ENCODE results near the gene FAU.

Gene FAU

DNA sequence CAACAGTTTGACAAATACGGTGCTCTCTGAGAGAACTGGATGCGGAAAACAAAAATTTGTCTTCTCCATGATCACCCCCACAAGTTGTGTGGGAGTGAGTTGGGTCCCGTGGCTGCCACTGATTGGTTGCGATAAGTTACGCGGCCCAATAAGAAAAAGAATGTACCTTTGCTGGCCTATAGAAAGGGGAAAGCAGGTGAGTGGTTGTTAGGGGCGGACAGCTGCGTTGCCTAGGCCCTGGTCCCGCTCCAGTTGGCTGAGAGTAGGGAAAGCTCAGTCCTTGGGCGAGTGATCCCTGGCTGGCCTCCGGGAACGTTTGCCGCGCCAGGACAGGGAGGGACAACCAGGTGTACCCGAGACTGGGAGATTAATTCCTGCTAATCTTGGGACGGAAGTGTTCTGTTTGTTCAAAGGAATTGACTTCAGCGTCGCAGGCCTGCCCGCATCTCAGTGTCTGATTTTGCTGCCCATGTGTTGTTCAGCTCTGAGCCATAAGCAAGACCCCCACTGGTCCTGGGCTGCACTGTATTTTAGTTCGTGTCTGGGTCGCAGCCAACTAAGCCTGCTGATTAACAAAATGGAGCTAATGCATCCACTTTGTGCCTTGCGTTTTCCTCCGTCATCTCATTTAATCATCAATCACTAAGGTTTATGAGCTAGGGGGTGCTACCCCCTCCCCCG lies 13.2 kb upstream of the FAU start:
- peak; percentile 95 for DNase-seq

DNA sequence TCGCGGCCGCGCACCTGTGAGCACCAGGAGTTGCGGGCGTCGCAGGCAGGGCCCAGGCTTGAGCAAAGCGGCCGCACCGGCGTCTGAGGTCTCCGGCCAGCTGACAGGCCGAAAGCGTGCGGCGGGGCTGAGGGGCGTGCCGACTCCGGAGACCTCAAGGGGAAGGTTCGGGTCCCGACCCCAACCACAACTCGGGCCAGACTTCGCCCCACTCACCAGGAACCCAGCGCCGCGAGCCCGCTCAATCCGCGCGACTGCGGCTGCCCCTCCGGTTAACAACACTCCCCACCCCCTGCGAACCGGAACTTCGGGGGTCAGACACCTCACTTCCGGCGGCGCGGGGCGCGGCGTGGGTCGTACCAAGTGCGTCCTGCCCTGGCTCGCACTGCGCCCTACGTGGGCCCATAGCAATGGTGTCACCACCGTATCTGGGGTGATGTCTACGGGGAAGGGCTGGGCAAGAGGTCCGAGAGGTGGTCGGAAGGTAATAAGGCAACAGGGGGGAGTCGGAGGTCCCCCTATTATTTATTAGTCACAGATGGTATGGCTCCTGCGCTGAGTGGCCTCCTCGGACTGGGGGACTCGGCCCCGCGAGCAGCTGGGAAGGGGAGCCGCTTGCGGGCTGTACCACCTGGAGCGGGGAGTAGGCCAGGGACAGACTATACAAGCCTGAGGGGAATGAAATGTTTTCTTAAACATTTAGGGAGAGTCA lies 12.5 kb upstream of the FAU start, which contains the start of gene SYVN1:
Gene SYVN1 (minus strand): TSS at position 280 of the 712 bp plus-strand sequence. CDS start 918 bp downstream, outside the sequence.
- DNase-seq: peak; percentile 70

DNA sequence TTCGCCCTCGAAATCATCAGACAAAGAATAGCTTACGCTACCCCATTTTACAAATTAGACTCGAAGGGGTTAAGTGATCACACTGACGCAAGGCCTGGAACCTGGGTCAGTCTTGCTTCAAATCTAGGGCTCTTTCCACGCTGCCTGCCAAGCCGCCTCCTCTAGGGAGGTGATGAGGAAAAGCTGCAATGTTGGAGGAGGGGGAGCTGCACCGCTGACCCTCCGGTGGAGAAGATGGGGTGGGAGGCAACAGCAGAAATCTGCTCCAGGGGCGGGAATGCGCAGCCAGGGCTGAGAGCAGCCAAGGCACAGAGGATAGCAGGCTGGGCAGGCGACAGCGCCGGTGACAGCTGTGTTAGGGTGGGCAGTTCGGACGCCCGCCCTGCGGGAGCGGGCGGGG lies 11.8 kb upstream of the FAU start:
- no peak for DNase-seq

DNA sequence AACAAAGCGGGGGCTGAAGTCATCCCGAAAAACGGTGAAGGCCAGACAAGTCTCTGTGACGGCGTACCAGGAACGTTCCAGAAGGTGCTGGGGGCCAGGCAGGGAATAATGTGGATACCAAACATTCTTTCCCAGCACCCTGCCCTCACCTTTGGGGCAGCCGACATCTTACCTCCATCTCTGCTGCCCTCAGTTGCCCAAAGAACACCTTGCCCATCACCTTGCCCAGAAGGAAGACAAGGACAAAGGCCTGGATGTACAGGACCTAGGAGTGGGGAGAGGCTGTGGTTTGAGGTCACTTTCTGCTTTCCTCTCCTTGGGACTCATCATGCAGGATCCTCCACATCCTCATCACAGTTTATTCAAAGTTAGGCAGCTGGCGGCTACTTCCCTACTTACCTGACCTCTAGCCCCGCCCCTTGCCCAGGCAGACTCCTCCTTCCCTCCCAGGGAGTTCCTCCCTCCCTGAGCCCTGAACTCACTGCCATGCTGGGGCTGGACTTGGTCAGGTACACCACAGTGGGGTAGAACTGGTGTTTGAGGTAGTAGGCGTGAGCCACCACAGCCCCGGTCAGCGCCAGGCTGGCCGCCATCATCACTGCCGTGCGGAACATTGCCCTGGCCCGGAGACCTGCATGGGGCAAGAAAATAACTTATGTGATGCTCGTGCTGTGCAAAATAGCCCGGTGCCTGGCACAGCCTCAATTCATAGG lies 11.2 kb upstream of the FAU start:
- no peak for DNase-seq

DNA sequence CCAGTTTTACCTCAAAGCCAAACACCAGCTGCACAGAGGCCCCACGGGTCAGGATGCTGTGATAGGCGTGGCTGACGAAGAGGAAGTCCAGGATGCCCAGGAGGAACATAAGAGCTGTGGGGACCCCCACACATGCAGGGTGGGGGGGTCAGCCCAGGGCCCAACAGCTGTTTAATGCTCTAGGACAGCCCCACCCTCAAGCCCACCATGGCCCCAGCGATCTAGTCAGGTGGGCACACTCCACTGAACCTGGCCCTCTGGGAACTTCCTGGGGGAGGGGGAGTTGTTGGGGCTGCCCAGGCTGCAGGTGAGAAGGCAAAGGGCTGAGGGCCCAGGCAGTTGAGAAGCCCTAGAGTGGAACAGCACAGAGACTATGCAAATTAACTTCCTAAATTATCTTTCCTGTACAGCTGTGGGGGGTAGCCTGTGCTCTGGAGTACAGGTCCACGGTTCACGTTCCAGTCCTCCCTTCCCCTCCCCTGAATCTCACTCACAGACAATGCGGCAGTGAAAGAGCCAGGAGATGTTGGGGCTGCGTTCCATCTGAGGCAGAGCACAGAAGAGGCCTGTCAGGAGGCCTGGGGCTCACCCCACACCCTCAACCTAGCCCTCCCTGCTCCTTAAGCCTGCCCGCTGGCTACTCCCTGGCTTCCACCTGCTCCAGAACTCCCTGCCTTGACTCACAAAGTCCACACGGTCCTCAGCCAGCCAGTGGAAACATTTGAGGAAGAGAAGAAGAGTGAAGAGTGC lies 10.5 kb upstream of the FAU start:
- no peak for DNase-seq

DNA sequence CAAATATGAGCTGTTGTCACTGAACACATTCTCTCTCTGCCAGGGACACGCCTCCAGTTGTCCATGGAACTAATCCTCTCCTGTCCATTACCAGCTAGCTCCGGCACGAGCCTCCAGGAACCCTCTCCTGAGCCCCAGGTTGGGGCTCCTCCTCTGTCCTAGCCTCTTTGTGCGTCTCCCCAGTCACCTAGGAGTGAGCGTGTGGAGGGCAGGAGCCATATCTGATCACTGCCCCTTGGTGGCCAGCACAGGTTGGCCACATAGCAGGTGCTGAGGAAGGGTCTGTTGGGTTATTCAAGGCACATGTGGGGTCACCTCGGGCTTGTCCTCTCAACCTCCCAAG lies 9.9 kb upstream of the FAU start:
- no peak for DNase-seq

DNA sequence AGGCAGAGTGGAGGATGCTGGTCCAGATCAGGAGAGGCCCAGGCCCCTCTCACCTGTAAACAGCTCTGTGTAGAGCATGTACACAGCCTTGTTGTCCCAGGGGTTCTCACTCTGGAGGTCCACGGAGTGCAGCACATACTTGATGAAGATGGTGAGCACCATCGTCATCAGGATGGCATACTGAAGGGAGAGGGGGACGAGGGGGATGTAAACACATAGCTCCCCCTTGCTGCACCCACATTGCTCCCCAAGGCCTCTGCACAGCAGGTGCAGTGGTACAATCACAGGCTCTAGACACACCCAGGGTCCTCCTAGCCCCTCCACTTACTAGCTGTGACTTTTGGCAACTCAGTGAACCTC lies 9.5 kb upstream of the FAU start:
- DNase-seq: no peak

DNA sequence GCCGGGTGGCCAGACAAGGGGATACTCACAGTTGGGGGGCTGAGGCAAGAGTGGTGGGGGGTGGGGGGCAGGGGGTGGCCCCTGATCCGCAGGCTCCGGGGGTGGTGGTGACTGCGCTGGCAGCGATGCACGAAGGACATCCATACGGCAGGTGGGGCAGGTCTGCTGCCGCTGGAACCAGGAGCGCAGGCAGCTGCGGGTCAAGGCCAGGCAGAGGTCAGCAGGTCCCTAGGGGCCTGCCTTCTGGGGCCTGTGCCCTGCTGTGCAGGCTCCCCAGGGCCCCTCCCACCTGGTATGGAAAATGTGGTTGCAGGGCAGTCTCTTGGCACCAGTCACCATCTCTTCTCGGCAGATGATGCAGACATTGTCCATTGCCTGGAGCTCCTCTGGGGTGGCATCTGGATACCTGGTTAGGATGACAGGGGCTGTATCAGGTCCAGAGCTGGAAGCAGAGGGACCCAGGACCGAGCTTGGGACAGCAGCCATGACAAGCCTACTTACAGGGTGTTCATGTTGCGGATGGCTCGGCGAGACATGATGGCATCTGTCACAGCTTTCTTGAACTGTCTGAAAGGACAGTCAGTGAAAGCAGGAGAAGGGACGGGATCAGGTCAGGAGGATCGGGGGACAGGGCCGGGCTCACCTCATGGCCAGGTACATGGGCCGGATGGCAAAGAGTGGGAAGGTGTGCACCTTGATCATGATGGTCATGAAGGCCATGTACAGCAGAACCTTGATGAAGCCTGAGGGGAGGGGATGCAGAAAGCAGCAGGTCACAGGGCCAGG lies 8.9 kb upstream of the FAU start:
- no peak for DNase-seq

DNA sequence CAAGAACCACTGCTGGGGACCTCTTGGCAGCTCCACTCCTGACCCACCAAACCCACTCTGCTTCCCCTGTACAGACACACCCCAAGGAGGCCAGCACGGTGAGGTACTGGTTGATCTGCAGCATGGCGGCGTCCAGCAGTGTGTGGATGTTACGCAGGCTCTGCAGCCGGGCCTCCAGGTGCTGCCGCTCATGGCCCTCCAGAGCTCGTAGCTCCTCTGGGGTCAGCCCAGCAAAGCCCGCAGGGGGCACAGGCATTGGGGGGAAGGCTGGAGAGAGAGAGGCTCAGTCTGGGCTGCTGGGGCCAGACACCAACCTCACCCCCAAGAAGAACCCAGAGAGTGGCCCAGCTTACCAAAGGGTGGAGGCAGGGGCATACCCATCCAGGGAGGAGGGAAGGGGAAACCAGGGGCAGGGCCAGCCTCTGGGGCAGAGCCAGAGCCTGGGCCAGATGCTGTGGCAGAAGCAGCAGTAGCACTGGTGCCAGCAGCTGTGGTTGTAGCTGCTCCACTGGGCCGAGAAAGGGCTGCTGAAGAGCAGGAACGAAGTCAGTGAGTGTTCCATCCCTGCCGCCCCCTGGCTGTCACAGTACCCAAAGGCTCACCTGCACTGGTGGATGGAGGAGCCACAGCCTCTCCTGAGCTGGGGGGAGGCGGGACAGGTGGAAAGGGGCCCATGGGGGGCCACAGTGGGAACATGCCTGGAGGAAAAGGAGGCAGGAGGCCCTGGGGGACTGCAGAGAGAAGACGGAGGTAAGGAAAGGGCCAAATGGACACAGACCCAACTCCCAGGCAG lies 7.9 kb upstream of the FAU start:
- DNase-seq: no peak

DNA sequence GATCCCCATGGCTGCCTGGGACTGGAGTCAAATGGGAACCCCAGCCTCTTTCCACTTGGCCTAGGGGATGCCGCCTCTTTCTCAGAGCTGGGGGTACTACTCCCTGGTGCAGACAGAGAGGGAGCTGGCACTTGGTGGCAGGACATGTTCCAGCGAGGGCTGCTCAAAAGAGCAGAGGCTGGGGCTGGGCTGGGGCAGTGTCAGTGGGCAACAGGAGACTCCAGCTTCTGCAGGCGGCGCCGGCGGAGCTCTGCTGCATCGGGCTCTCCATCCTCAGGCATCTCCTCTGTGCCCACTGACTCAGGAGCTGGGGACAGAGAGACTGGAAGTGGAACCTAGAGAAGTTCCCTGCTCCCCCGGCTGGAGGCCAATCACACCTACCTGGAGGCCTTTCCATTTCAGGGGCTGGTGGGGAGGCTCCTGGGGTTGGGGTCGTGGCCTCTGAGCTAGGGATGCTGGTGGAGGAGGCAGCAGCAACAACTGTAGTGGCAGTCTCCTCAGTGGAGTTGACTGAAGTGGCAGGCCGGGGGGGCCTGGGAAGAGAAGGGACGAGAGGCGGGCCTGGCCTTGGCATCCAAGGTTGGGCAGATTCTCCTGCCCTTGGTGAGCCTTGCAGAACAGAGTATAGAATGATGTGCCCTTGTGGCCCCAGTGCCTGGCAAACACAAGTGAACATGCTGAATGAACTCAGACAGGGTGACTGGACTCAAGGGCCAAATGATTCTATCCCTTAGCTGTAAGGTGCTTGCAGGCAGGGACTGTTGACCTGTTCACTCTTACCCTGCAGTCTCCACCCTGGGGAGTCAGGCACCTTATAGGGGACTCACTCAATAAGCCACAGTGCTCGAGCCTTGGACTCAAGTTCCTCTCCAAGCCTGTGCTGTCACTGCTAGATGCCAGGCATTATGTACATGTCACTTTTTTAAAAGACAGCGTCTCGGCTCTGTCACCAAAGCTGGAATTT lies 6.5 kb upstream of the FAU start:
- no peak for DNase-seq

DNA sequence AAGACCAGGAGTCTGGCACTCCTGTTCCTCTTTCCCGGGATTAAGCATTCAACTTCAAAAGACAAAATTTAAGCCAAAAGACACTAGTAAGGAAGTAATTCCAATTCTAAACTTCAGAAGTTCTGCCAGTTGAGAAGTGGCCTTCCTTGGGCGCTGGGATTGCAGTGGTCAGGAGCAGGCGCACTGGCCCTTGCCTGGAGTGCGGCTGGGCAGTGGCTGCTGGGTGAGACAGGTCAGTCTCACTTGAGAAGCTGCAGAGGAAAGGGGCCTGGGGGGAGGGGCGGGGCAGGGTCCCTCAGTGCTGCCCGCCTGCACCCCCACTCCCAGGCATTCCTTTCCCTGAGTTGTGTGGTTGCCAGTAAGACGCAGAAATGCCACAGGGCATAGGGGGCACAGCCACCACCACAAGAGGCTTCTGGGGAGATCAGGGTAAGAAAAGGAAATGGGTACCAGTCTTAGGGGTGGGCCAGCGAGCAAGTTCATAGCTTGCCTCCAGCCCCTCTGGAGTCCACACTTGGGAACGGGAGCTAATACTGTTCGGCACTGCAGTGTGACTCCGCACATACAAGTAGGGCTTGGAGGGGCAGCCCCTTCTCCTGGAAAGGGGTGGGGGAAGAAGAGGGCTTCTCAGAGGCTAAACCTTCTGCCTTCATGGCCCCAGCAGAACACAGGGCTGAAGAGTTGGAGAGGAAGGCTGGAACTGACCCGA lies 5.7 kb upstream of the FAU start:
- no peak for DNase-seq

DNA sequence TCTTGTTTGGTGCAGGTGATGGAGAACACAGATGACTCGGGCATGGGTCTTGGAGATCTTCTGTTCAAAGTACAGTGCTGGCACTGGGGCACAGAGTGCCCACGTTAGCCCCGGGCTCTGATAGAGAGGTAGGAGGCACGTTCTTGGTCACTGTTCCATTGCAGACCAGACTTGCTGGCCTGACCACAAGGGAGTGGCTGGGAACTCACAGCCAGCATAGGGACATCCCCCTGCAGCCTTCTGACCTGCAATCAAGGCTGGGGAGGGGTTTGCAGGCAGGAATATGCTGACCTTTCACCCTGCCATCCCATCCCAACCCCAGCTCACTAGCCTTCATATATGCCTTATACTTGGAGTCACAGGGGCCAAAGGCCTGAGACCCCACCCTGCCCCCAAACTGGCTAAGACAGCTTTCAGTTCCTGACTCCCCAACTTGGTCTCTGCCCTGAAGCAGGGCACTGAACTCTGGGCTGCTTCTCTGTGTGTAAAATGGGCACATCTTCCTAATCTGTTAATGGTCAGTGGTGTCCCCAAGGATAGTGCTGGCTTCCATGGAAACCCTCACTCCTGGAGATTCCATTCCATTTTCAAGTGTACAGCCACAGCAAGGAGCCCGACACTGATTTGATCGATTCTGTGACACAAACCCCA lies 4.8 kb upstream of the FAU start:
- DNase-seq: no peak

DNA sequence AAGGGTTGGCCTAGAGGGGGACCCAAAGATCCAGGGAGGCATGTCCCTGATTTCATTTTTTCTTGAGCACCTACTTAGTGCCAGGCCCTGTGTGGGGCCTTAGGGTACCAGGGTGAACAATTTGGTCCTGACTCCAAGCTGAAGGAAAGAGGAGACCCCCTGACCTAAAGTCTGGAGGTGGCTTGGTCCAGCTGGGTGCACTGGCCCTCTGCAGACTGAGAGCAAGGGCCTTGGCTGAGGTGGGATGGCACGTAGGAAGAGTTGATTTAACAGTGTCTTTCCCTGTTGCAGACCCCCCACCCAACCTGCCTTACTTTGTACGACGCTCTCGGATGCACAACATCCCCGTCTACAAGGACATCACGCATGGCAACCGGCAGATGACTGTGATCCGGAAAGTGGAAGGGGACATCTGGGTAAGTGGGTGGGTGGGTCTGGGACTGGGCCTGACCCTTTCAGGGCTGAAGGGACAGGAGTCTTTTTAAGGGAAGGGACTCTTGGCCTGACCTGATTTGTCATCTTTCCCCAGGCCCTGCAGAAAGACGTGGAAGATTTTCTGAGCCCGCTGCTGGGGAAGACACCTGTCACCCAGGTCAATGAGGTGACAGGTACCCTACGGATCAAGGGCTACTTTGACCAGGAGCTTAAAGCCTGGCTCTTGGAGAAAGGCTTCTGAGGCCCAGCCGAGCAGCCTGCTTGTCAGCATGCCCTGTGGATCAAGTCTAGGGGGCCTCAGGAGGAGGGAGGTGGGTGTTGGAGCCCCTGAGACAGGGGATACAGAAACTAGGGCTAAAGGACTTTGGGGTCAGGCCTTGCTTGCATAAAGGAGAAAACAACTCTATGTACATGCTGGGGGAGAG lies 3.5 kb upstream of the FAU start:
- DNase-seq: no peak

DNA sequence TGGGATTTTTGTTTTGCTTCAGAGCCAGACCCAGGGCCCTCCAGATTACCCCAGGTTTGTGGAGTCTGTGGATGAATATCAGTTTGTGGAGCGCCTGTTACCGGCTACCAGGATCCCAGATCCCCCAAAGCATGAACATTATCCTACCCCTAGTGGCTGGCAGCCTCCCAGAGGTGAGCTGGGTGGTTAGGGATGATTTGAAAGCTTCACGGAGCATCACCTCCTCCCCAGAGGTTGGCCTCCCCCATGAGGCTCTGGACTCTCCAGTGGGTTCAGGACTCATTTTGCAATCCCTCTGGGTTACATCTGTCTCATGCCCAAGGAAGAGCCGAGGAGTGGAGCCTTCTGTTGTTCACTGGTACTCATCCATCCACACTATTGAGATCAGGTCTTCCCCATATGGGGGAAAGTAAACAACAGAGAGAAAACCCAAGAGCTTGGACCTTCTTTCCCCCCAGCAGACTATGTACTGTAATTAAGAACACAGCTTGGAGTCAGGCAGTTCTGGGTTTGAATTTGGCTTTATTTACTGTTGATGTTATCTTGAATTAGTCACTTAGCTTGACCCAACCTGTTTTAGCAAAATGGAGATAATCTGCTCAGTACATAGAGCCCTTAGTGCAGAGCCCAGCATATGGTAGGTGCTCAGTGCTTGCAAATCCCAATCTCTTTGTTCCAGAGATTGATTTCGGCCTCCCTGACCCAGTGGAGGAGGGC lies 2.7 kb upstream of the FAU start:
- no peak for DNase-seq

DNA sequence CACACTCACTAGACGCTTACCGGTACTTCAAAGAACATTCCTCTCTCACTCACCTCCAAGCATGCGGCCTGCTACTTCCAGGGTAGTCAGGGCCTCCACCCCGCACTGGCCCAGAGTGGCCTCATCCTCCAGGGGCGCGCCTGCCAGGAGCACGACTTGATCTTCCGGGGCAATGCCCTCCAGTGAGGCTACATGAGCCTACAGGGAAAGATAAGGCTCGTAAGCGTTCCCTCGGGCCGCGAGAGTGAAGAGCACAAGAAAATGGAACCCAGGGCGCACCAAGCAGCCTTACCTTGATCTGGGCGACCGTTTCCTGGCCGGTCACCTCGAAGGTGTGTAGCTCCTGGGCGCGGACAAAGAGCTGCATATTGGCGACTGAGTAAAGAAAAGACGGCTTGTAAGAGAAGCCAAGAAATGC lies 478 bp downstream of the FAU start:
- DNase-seq: no peak

DNA sequence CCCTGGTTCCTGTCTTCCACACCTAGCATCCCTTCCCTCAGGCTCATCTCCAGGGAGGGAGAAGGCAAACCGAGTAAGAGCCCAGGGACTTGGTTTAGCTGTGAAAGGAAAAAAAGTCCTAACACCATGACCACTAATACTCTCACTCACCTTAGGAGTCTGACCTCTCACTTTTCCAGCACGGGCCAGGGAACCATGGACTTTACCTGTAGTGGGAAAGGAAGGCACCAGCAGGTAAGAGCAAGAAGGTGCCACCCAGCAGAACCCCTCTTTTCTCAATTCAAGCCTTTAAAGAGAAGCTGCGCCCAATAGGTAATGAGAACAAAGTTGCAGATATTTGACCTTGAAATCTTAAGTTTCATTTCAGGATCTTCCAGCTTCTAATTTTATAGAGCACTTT lies 1.1 kb downstream of the FAU start:
- no peak for DNase-seq

DNA sequence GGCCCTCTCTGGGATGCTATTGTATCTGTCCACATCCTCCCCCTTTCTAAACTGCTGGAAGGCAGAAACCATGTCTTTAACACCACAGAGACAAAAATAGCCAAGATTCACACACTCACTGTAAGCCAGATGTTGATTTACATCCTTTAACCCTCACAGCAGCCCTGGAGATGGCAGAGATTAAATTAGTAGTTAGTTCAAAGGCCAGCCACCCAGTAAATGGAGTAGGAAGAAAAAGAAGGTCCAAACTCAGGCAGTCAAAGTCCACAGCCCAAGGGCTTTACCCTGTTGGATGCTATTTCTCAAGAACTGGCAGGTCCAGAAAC lies 2.3 kb downstream of the FAU start:
- no peak for DNase-seq

Data from NCI-H1694 treated with DMSO at 0.1 percent for 48 hours (cell line).